ENCODE results near the gene SMS. TPM values are rescaled to one million over a fixed set of nuclear protein-coding genes. Genes with fewer than 3 reads are reported as not detected.

SMS gene
- total and polyA plus RNA-seq, 10 of the 15 experiments (the other 5 are each of a cell fraction or from before 2014, with no cell fraction given), result 55.8 to 156 (median 114) TPM

DNA sequence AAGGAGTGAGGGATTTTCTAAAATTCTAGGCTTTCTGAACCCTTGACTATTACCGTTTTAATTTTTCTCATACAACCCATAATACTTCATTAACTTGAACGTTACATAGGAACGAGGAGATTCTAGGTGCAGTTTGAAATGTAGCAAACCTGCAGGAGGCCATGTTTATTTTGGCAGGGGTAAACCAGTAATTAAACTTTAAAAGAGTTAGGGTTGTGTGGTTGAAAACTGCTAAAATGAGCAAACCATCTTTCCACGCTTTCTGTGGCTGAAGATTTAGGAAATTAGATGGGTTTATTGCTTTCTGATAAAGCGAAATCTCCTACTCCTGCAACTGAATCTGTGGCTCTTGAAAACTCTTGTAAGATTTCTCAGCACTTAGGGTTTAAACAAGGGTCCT lies 93.3 kb downstream of the SMS start:
- no TSS peak for BruUV-seq (replicated peaks)
- RAD21 ChIA-PET (ENCODE audit: unreplicated experiment), result interaction anchor here (2.2 to 5.1 kb wide), 3 partner anchors 27 to 45 kb away, joined by 5 to 51 read pairs (median 8); no protein-coding TSS in a partner anchor
- Histone ChIP-seq H3K4me1 (ENCODE audit: control insufficient read depth, insufficient read depth, low read length) (no peaks in the 10 kb centered on the region; the same call in 1 of the 2 replicates), H3K9ac (ENCODE audit: control insufficient read depth, insufficient read depth, low read length) (no peak overlapping the region), H3K79me2 (ENCODE audit: control insufficient read depth, insufficient read depth, low read length) (no peaks in the 10 kb centered on the region), H3K27ac (ENCODE audit: control insufficient read depth, insufficient read depth) (no peak overlapping the region), H3K27me3 (replicated peaks in 1 of 2; ENCODE audit: control insufficient read depth in 2 of 2, insufficient read depth in 2 of 2, low read length in 1 of 2) (no peaks in the 10 kb centered on the region), H4K20me1 (ENCODE audit: control insufficient read depth, insufficient read depth) (no peaks in the 10 kb centered on the region), H3K4me2 (ENCODE audit: control insufficient read depth, insufficient read depth) (no peak overlapping the region), H3K36me3 (ENCODE audit: control insufficient read depth in 2 of 2, insufficient read depth in 2 of 2, low read length in 1 of 2) (no peaks in the 10 kb centered on the region), H3K4me3 (no peak overlapping the region), H3K9me3 (replicated peaks; ENCODE audit: control insufficient read depth, insufficient read depth, low read length) (no peaks in the 10 kb centered on the region), H2AFZ (ENCODE audit: control insufficient read depth, low read depth, low read length) (no peak overlapping the region)
- FAIRE-seq, result no peak
- intact Hi-C loops (cut with micrococcal nuclease; ENCODE audit: unreplicated experiment) (no loop called here), in situ Hi-C loops (cut with MboI) (no loop called here)
- no peak for ATAC-seq
- no peak for DNase-seq (ENCODE audit: low read depth, low spot score)
- POLR2A ChIA-PET, result no interaction called here
- SMC1A ChIA-PET (ENCODE audit: uncharacterized antibody, unreplicated experiment), result interaction anchor here (1.1 to 2.7 kb wide), 2 partner anchors 12 to 17 kb away, joined by 4 to 13 read pairs; no protein-coding TSS in a partner anchor
- CTCF ChIA-PET, result no interaction called here
- WGBS (ENCODE audit: insufficient coverage, insufficient replicate concordance, low lambda C conversion rate, missing lambda C conversion rate), result 41% methylated on average over 5 of the region's 5 CpGs
- no peak for TF ChIP-seq JUND (IDR thresholded peaks at IDR 0.05; ENCODE audit: low read depth, low read length)
- no peak for TF ChIP-seq MTA3 (IDR thresholded peaks at IDR 0.05; ENCODE audit: borderline replicate concordance, low read length)
- no peak for TF ChIP-seq ZSCAN29 (IDR thresholded peaks at IDR 0.05)
- no peak for TF ChIP-seq SREBF1 (IDR thresholded peaks at IDR 0.05; ENCODE audit: low read length)

DNA sequence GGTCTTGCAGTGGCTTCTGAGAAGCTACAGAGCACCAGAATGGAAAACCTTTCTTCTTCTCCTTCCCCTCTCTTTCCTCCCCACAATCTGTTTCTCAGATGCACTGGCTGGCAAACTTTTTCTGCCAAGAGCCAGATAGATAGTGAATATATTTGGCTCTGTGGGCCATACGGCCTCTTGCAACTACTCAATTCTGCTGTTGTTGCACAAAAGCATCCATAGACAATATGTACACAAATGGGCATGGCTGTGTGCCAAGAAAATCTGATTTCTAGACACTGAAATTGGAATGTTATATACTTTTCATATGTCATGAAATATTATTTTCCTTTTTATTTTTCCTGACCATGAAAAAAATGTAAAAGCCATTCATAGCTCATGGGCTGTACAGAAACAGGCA lies 94.7 kb downstream of the SMS start:
- TF ChIP-seq MEF2A (IDR thresholded peaks at IDR 0.05; ENCODE audit: insufficient read depth, low read depth, low read length), result no peak
- no peak for TF ChIP-seq EED (IDR thresholded peaks at IDR 0.05; ENCODE audit: low read depth)
- TF ChIP-seq SMAD5 (IDR thresholded peaks at IDR 0.05; ENCODE audit: low read depth), result no peak
- TF ChIP-seq ZZZ3 (IDR thresholded peaks at IDR 0.05; ENCODE audit: control insufficient read depth, insufficient read length, low read depth), result no peak
- no peak for TF ChIP-seq SIX5 (IDR thresholded peaks at IDR 0.05; ENCODE audit: low read depth, low read length, severe bottlenecking)
- no peak for TF ChIP-seq RAD51 (IDR thresholded peaks at IDR 0.05)
- TF ChIP-seq TCF3 (IDR thresholded peaks at IDR 0.05; ENCODE audit: borderline replicate concordance, insufficient read depth, low read depth, low read length), result no peak
- TF ChIP-seq CREM (IDR thresholded peaks at IDR 0.05; ENCODE audit: low read depth), result no peak
- TF ChIP-seq, protein P1, sequence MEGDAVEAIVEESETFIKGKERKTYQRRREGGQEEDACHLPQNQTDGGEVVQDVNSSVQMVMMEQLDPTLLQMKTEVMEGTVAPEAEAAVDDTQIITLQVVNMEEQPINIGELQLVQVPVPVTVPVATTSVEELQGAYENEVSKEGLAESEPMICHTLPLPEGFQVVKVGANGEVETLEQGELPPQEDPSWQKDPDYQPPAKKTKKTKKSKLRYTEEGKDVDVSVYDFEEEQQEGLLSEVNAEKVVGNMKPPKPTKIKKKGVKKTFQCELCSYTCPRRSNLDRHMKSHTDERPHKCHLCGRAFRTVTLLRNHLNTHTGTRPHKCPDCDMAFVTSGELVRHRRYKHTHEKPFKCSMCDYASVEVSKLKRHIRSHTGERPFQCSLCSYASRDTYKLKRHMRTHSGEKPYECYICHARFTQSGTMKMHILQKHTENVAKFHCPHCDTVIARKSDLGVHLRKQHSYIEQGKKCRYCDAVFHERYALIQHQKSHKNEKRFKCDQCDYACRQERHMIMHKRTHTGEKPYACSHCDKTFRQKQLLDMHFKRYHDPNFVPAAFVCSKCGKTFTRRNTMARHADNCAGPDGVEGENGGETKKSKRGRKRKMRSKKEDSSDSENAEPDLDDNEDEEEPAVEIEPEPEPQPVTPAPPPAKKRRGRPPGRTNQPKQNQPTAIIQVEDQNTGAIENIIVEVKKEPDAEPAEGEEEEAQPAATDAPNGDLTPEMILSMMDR (IDR thresholded peaks at IDR 0.05 in 2 of 3, conservative IDR thresholded peaks at IDR 0.05 in 1 of 3; ENCODE audit: control insufficient read depth in 2 of 3, extremely low read depth in 1 of 3, insufficient read depth in 1 of 3, low read depth in 3 of 3, low read length in 3 of 3), result no peak
- Histone ChIP-seq H3K79me2 (ENCODE audit: control insufficient read depth, insufficient read depth, low read length) (no peaks in the 10 kb centered on the region), H3K9ac (ENCODE audit: control insufficient read depth, insufficient read depth, low read length) (no peak overlapping the region), H3K4me3 (no peak overlapping the region), H3K4me2 (ENCODE audit: control insufficient read depth, insufficient read depth) (no peak overlapping the region), H3K4me1 (ENCODE audit: control insufficient read depth, insufficient read depth, low read length) (no peaks in the 10 kb centered on the region), H2AFZ (ENCODE audit: control insufficient read depth, low read depth, low read length) (no peak overlapping the region), H3K27ac (ENCODE audit: control insufficient read depth, insufficient read depth) (no peak overlapping the region), H3K27me3 (replicated peaks in 1 of 2; ENCODE audit: control insufficient read depth in 2 of 2, insufficient read depth in 2 of 2, low read length in 1 of 2) (no peaks in the 10 kb centered on the region), H4K20me1 (ENCODE audit: control insufficient read depth, insufficient read depth) (no peaks in the 10 kb centered on the region), H3K9me3 (replicated peaks; ENCODE audit: control insufficient read depth, insufficient read depth, low read length) (no peaks in the 10 kb centered on the region), H3K36me3 (ENCODE audit: control insufficient read depth in 2 of 2, insufficient read depth in 2 of 2, low read length in 1 of 2) (no peaks in the 10 kb centered on the region)
- 14% methylated on average over 1 of the region's 1 CpG for WGBS (ENCODE audit: insufficient coverage, insufficient replicate concordance, low lambda C conversion rate, missing lambda C conversion rate)
- SMC1A ChIA-PET (ENCODE audit: uncharacterized antibody, unreplicated experiment), result interaction anchor here (0.9 to 4.7 kb wide), 8 partner anchors 10 to 76 kb away, joined by 3 to 50 read pairs (median 6); no protein-coding TSS in a partner anchor
- no peak for DNase-seq (ENCODE audit: low read depth, low spot score)
- CTCF ChIA-PET, result interaction anchor here (1.2 to 1.5 kb wide), 3 partner anchors 10 to 46 kb away, joined by 3 to 4 read pairs (median 3); no protein-coding TSS in a partner anchor
- no peak for ATAC-seq
- RAD21 ChIA-PET (ENCODE audit: unreplicated experiment), result interaction anchor here (0.7 to 5.1 kb wide), 6 partner anchors 17 to 47 kb away, joined by 3 to 51 read pairs (median 5); no protein-coding TSS in a partner anchor
- BruUV-seq (replicated peaks), result no TSS peak
- FAIRE-seq, result no peak
- POLR2A ChIA-PET, result interaction anchor here (0.7 kb wide), 1 partner anchor 40 kb away, joined by 3 read pairs; no protein-coding TSS in a partner anchor
- in situ Hi-C loops (cut with MboI) (no loop called here), intact Hi-C loops (cut with micrococcal nuclease; ENCODE audit: unreplicated experiment) (no loop called here)
